Measurements from ENCODE around the gene GET3.

GET3 gene

DNA sequence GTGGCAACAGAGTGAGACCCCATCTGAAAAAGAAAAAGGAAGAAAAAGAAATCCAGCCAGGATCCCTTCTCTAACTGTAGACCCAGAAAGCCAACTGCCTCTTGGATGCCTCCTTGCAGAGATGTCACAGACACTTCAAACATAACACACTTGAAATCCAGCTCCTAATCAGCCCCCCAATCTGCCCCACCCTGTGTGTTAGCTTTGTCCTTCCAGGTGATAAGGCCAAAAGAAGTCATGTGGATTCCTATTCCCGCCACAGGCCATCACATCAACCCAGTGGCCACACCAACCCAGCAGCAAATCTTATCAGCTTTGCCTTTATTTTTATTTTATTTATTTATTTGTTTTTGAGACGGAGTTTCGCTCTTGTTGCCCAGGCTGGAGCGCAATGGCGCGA lies 22.4 kb downstream of the GET3 start:
- H3K9me3 Mint-ChIP-seq: peaks cover 14% of the 10 kb centered on the region
- H3K27ac Mint-ChIP-seq: no peak overlapping the region
- peaks cover 32% of the 10 kb centered on the region for H3K36me3 Mint-ChIP-seq (ENCODE audit: low read depth)
- DNase-seq: no peak
- H3K27me3 Mint-ChIP-seq (ENCODE audit: low read depth, poor library complexity): peaks cover 22% of the 10 kb centered on the region
- no peak overlapping the region for H3K4me3 Mint-ChIP-seq
- H3K4me1 Mint-ChIP-seq: peaks cover 5% of the 10 kb centered on the region
- no peak for TF ChIP-seq CTCF (IDR thresholded peaks at IDR 0.05)

DNA sequence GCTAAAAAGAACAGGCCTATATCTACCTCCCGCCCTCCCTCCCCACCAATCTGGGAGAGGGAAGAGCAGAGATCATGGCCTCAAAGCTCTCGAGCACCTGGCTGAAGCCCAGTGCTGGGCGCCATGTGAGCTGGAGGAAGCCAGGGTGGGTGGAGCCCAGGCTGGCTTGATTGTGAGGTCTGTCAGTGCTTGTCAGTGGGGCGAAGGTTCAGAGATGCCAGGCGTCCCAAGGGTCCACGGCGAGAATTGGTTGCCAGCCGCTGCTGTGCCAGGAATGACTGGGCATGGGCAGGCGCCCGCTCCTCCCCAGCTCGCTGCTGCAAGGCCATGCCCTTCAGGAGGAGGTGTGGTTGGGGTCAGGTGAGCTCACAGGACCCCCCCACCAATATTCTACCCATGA lies 25.8 kb downstream of the GET3 start:
- peaks cover 14% of the 10 kb centered on the region for H3K27me3 Mint-ChIP-seq (ENCODE audit: low read depth, poor library complexity)
- peaks cover 39% of the 10 kb centered on the region for H3K36me3 Mint-ChIP-seq (ENCODE audit: low read depth)
- peaks cover 14% of the 10 kb centered on the region for H3K9me3 Mint-ChIP-seq
- TF ChIP-seq CTCF (IDR thresholded peaks at IDR 0.05): no peak
- peaks cover 4% of the 10 kb centered on the region for H3K4me1 Mint-ChIP-seq
- DNase-seq: no peak
- no peak overlapping the region for H3K4me3 Mint-ChIP-seq
- H3K27ac Mint-ChIP-seq: no peak overlapping the region

DNA sequence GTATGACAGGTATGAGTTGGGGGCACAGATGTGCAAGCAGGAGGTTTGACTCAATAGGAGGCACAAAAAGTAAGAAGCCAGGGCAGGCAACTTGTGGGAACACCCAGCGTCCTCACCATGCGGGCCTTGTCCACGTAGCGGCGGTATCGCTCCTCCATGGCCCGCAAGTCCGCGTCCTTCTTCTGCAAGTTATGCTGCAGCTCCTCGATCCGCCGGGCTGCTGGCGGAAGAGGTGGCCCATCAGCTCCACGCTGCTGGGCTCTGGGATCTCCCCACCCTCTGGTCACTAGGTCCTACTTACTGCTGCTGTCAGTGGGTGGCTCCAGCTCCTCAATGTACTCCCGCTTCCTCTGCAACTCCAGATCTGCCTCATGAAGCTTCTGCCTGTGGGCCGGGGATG lies 27.4 kb downstream of the GET3 start:
- peaks cover 39% of the 10 kb centered on the region for H3K36me3 Mint-ChIP-seq (ENCODE audit: low read depth)
- no peak for TF ChIP-seq CTCF (IDR thresholded peaks at IDR 0.05)
- H3K27ac Mint-ChIP-seq: no peak overlapping the region
- peaks cover 8% of the 10 kb centered on the region for H3K4me1 Mint-ChIP-seq
- no peak overlapping the region for H3K4me3 Mint-ChIP-seq
- H3K27me3 Mint-ChIP-seq (ENCODE audit: low read depth, poor library complexity): peaks cover 13% of the 10 kb centered on the region
- H3K9me3 Mint-ChIP-seq: peaks cover 14% of the 10 kb centered on the region
- DNase-seq: no peak

GRCh38 chr19:12766051-12766521 lies 28.8 kb downstream of the GET3 start:
- peak; percentile 58 for TF ChIP-seq CTCF (IDR thresholded peaks at IDR 0.05)
- Mint-ChIP-seq H3K27me3 (ENCODE audit: low read depth, poor library complexity) (peaks cover 25% of the 10 kb centered on the region), H3K36me3 (ENCODE audit: low read depth) (peaks cover 34% of the 10 kb centered on the region), H3K4me3 (peak overlapping the region; percentile 73), H3K4me1 (peaks cover 8% of the 10 kb centered on the region), H3K27ac (no peak overlapping the region), H3K9me3 (peaks cover 10% of the 10 kb centered on the region)
- peak; percentile 87 for DNase-seq

GRCh38 chr19:12767150-12767549 lies 29.9 kb downstream of the GET3 start:
- H3K36me3 Mint-ChIP-seq (ENCODE audit: low read depth): peaks cover 27% of the 10 kb centered on the region
- peaks cover 29% of the 10 kb centered on the region for H3K27me3 Mint-ChIP-seq (ENCODE audit: low read depth, poor library complexity)
- H3K4me1 Mint-ChIP-seq: peaks cover 8% of the 10 kb centered on the region
- H3K4me3 Mint-ChIP-seq: no peak overlapping the region
- no peaks in the 10 kb centered on the region for H3K9me3 Mint-ChIP-seq
- DNase-seq: no peak
- no peak overlapping the region for H3K27ac Mint-ChIP-seq
- TF ChIP-seq CTCF (IDR thresholded peaks at IDR 0.05): no peak

GRCh38 chr19:12767666-12768065 lies 30.4 kb downstream of the GET3 start:
- Mint-ChIP-seq H3K4me3 (no peak overlapping the region), H3K36me3 (ENCODE audit: low read depth) (peaks cover 22% of the 10 kb centered on the region), H3K27me3 (ENCODE audit: low read depth, poor library complexity) (peaks cover 34% of the 10 kb centered on the region), H3K4me1 (peaks cover 8% of the 10 kb centered on the region), H3K9me3 (no peaks in the 10 kb centered on the region), H3K27ac (no peak overlapping the region)
- DNase-seq: no peak
- no peak for TF ChIP-seq CTCF (IDR thresholded peaks at IDR 0.05)

Data from nephron progenitor cell (in vitro differentiated cells).